ENCODE measurements around the gene HOATZ. TPM values are rescaled to one million over a fixed set of nuclear protein-coding genes. Genes with fewer than 3 reads are reported as not detected.

Gene HOATZ
- total and polyA plus RNA-seq, 2 donors (not counting 1 experiment from before 2014, with no cell fraction given): not detected

- Histone ChIP-seq H3K4me2 (ENCODE audit: extremely low read depth, insufficient read depth, low read length) (peak overlapping the region; percentile 89), H3K79me2 (ENCODE audit: control insufficient read depth, insufficient read depth, low read length) (no peaks in the 10 kb centered on the region), H4K20me1 (ENCODE audit: control insufficient read depth, extremely low read depth, insufficient read depth, low read length) (no peaks in the 10 kb centered on the region), H3K9ac (ENCODE audit: insufficient read depth, low read length) (no peak overlapping the region), H3K4me1 (ENCODE audit: control insufficient read depth, extremely low read depth, insufficient read depth, low read length) (peaks cover 19% of the 10 kb centered on the region), H3K36me3 (ENCODE audit: control insufficient read depth, insufficient read depth, low read length) (no peaks in the 10 kb centered on the region), H3K27me3 (ENCODE audit: control insufficient read depth, insufficient read depth, low read length) (no peaks in the 10 kb centered on the region), H3K9me3 (ENCODE audit: control insufficient read depth, insufficient read depth, low read depth, low read length) (no peaks in the 10 kb centered on the region), H2AFZ (ENCODE audit: low read length) (peak overlapping the region; percentile 83), H3K4me3 (replicated peaks in 1 of 4; ENCODE audit: control extremely low read depth in 1 of 4, insufficient read depth in 1 of 4, low read depth in 3 of 4, low read length in 4 of 4) (peak overlapping the region in 2 of 4 experiments; percentile 33 to 38), H3K27ac (ENCODE audit: insufficient read depth, low read length) (peak overlapping the region; percentile 39)
- peak in 1 of 2 donors; percentile 32 for DNase-seq (ENCODE audit: low read depth in 2 of 2)
- TF ChIP-seq EZH2 (IDR thresholded peaks at IDR 0.05; ENCODE audit: low read length, missing control alignments) (no peak), CTCF (conservative IDR thresholded peaks at IDR 0.05 in 1 of 2, IDR thresholded peaks at IDR 0.05 in 1 of 2; ENCODE audit: low read depth in 1 of 2, low read length in 2 of 2) (no peak)
Measured at GRCh38 chr11:111573821-111574249, 59.3 kb downstream of the HOATZ start.

- H3K4me2 ChIP-seq (ENCODE audit: extremely low read depth, insufficient read depth, low read length): peak overlapping the region; percentile 89
- H2AFZ ChIP-seq (ENCODE audit: low read length): peak overlapping the region; percentile 83
Measured at GRCh38 chr11:111574373-111575225, 60.0 kb downstream of the HOATZ start.

More at GRCh38 chr11:111574373-111575225, 60.0 kb downstream of the HOATZ start:
- no peaks in the 10 kb centered on the region for H3K9me3 ChIP-seq (ENCODE audit: control insufficient read depth, insufficient read depth, low read depth, low read length)
- no peaks in the 10 kb centered on the region for H3K36me3 ChIP-seq (ENCODE audit: control insufficient read depth, insufficient read depth, low read length)
- no peak for DNase-seq (ENCODE audit: low read depth in 2 of 2)
- H3K79me2 ChIP-seq (ENCODE audit: control insufficient read depth, insufficient read depth, low read length): no peaks in the 10 kb centered on the region
- H4K20me1 ChIP-seq (ENCODE audit: control insufficient read depth, extremely low read depth, insufficient read depth, low read length): no peaks in the 10 kb centered on the region
- peak overlapping the region; percentile 39 for H3K27ac ChIP-seq (ENCODE audit: insufficient read depth, low read length)
- no peaks in the 10 kb centered on the region for H3K27me3 ChIP-seq (ENCODE audit: control insufficient read depth, insufficient read depth, low read length)
- H3K4me3 ChIP-seq (replicated peaks in 1 of 4; ENCODE audit: control extremely low read depth in 1 of 4, insufficient read depth in 1 of 4, low read depth in 3 of 4, low read length in 4 of 4): peak overlapping the region; percentile 15 to 38 (median 32)
- no peak overlapping the region for H3K9ac ChIP-seq (ENCODE audit: insufficient read depth, low read length)
- H3K4me1 ChIP-seq (ENCODE audit: control insufficient read depth, extremely low read depth, insufficient read depth, low read length): peaks cover 19% of the 10 kb centered on the region
- TF ChIP-seq EZH2 (IDR thresholded peaks at IDR 0.05; ENCODE audit: low read length, missing control alignments) (no peak), CTCF (conservative IDR thresholded peaks at IDR 0.05 in 1 of 2, IDR thresholded peaks at IDR 0.05 in 1 of 2; ENCODE audit: low read depth in 1 of 2, low read length in 2 of 2) (no peak)

All from fibroblast of lung (primary cell).